Lower leg skin (tissue), 4 donors: ENCODE data around the gene THADA. TPM values are rescaled to one million over a fixed set of nuclear protein-coding genes. Genes with fewer than 3 reads are reported as not detected.

ENCODE experiments used
- DNase-seq, 2 donors: peaks; one replicate each; pipeline ENCODE4 v3.0.0-alpha.2; 2019; ENCODE audit warnings: low spot score in 2 of 2
- H3K4me3 ChIP-seq: fragments of 200-600 bp; sonication (generic); 2 replicates; pipeline ENCODE4 v1.5.1; 2017; ENCODE audit warnings: mild to moderate bottlenecking, low read depth; ENCODE audit not compliant: poor library complexity, severe bottlenecking
- CTCF ChIP-seq, 3 donors: fragments of 450-650 bp; IDR thresholded peaks; one replicate each; pipeline ENCODE4 v1.5.1; 2016; ENCODE audit warnings: antibody characterized with exemption in 3 of 3, mild to moderate bottlenecking in 3 of 3, moderate library complexity in 2 of 3
- POLR2A ChIP-seq, 2 donors: fragments of 450-650 bp; IDR thresholded peaks; one replicate each; pipeline ENCODE4 v1.6.1; 2016 to 2017; ENCODE audit warnings: antibody characterized with exemption in 2 of 2, mild to moderate bottlenecking in 1 of 2, moderate library complexity in 1 of 2
- WGBS, 2 donors: methylation state at CpG; one replicate each; pipeline ENCODE4 v1.1.5; 2018; 5-methylcytosine and 5-hydroxymethylcytosine counted together
- intact Hi-C: fragments of 100-400 bp; cut with DNase I; formaldehyde crosslinking; loops from one replicate; pipeline ENCODE4 v1.15.0; 2023; ENCODE audit warnings: low total_unique reads
- total RNA-seq, 4 donors: library from RNA; depleted of rRNA; stranded (reverse); fragments of >200 nt; gene quantifications; one replicate each; pipeline ENCODE4 v1.1.0, GENCODE V29; 2016

THADA gene
- total RNA-seq, 4 donors from 2014 or later = 19.5 to 26.4 (median 22.2) TPM

DNA sequence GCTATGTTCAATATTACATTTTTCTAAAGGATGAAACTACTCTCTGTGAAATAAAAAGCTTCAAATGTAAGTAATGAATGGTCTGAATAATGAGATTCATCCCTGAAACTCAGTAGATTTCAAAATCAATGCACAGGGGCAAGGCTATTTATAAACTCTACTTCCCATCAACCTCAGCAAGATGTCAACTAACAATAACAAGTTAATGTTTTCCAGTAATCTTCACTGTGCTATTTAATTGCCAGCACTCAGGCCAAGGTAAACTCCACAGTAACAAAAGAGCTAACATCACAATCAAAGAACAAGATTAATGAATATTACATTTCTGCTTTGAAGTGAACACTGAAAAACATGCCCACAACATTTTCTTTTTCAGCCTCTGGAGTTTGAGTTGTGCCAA, 225.1 kb downstream of the THADA start:
- DNase-seq = no peak
- no peak overlapping the region for H3K4me3 ChIP-seq
- intact Hi-C loops = no loop called here
- no peak for TF ChIP-seq CTCF (IDR thresholded peaks at IDR 0.05)
- TF ChIP-seq POLR2A (IDR thresholded peaks at IDR 0.05) = no peak

DNA sequence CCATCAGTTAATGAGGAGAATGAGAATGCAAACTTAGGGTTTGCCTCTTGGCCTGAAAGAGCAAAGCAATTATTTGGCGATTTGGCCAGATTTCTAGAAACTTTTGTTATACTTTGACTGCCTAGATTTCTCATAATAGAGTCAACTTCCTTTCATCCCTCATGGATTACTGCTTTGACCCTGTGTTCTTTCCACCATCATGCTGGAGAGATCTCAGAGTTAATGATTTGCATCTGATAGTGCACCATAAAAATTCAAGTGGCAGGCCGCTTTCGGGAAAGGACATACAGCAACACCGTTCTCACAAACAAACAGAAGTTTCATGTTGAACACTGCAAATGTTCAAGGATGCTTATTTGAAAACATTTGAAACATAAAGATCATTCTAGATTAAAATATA, 225.7 kb downstream of the THADA start:
- no peak overlapping the region for H3K4me3 ChIP-seq
- no peak for DNase-seq
- intact Hi-C loops = no loop called here
- 88 to 89% methylated on average over 4 of the region's 4 CpGs for WGBS, 2 donors
- no peak for TF ChIP-seq POLR2A (IDR thresholded peaks at IDR 0.05)
- TF ChIP-seq CTCF (IDR thresholded peaks at IDR 0.05) = no peak

DNA sequence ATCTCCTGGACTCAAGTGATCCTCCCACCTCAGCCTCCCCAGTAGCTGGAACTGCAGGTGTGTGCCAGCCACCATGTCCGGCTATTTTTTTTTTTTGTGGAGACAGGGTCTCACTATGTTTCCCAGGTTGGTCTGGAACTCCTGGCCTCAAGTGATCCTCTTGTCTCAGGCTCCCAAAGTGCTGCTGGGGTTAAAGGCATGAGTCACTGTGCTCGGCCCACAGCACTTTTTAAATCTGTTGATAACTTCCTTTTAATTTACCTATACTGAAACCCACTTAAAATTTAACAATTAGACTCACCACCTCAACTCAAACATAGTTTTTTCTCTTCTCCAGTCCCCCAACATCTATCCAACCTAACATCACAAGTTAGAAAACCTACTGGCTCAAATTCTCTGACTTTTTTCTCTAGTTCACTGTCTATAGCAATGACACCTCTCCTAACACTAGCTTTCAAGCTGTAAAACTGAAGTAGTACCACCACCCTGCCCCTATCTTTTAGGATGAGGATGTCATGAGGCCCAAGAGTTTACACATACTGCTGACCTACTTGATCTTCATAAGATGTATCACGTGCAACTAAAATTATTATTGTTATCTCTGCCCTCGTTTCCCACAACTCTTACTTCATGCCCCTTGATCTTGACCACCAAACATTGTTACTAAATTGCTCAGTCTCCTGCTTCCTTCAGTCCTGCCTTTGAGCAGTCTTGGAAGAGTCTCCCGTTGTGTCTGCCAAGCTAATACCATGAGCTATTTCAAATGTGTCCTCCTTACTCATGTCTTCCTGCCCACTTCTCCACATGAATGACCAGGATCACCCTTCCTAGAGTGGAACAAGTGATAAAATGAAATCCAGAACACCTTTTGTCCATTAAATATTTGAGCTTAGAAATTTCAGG, 227.1 kb downstream of the THADA start:
- TF ChIP-seq CTCF (IDR thresholded peaks at IDR 0.05) = no peak
- TF ChIP-seq POLR2A (IDR thresholded peaks at IDR 0.05) = no peak
- no peak overlapping the region for H3K4me3 ChIP-seq
- intact Hi-C loops = no loop called here
- 71 to 75% methylated on average over 5 of the region's 5 CpGs for WGBS, 2 donors
- no peak for DNase-seq

GRCh38 chr2:43367012-43367782, 228.6 kb downstream of the THADA start:
- intact Hi-C loops = no loop called here
- WGBS, 2 donors = 88 to 91% methylated on average over 3 of the region's 3 CpGs
- TF ChIP-seq POLR2A (IDR thresholded peaks at IDR 0.05) (no peak), CTCF (IDR thresholded peaks at IDR 0.05) (no peak)
- no peak for DNase-seq
- H3K4me3 ChIP-seq = no peak overlapping the region

GRCh38 chr2:43363120-43363519, 232.7 kb downstream of the THADA start:
- 86 to 93% methylated on average over 4 of the region's 4 CpGs for WGBS, 2 donors
- no peak for DNase-seq
- intact Hi-C loops = no loop called here
- H3K4me3 ChIP-seq = no peak overlapping the region
- TF ChIP-seq CTCF (IDR thresholded peaks at IDR 0.05) (no peak), POLR2A (IDR thresholded peaks at IDR 0.05) (no peak)
